Neuronal stem cell (in vitro differentiated cells): ENCODE results near the gene TGFBR1.

Experiments used
- DNase-seq: peaks from one replicate; pipeline ENCODE4 v3.0.0-alpha.2; 2013; ENCODE audit warnings: low spot score
- H2AFZ ChIP-seq: one replicate; pipeline ENCODE4 v1.6.1; 2013; ENCODE audit warnings: mild to moderate bottlenecking, low read length, inconsistent platforms
- H2AK5ac ChIP-seq: 2 replicates; pipeline ENCODE4 v1.6.1; 2013; ENCODE audit warnings: low read depth, mild to moderate bottlenecking, inconsistent platforms, low read length, moderate library complexity, mixed read lengths
- H2BK120ac ChIP-seq: 2 replicates; pipeline ENCODE4 v1.6.1; 2013; ENCODE audit warnings: low read depth, mild to moderate bottlenecking, inconsistent platforms, low read length, moderate library complexity, mixed read lengths
- H2BK12ac ChIP-seq: one replicate; pipeline ENCODE4 v1.6.1; 2013; ENCODE audit warnings: low read length, inconsistent platforms
- H2BK15ac ChIP-seq: 2 replicates; pipeline ENCODE4 v1.6.1; 2013; ENCODE audit warnings: mild to moderate bottlenecking, low read length, inconsistent platforms, mixed read lengths
- H2BK5ac ChIP-seq: one replicate; pipeline ENCODE4 v1.6.1; 2013; ENCODE audit warnings: inconsistent platforms, mild to moderate bottlenecking, low read length, moderate library complexity
- H3K14ac ChIP-seq: one replicate; pipeline ENCODE4 v1.6.1; 2013; ENCODE audit warnings: low read length, inconsistent platforms
- H3K18ac ChIP-seq: 2 replicates; pipeline ENCODE4 v1.6.1; 2013; ENCODE audit warnings: low read length, inconsistent platforms
- H3K23ac ChIP-seq: 2 replicates; pipeline ENCODE4 v1.6.1; 2013; ENCODE audit warnings: low read depth, mild to moderate bottlenecking, mixed read lengths, low read length, inconsistent platforms; ENCODE audit not compliant: poor library complexity
- H3K27ac ChIP-seq: replicated peaks from 3 replicates; pipeline ENCODE4 v1.5.1; 2013; ENCODE audit warnings: low read length, inconsistent platforms
- H3K27me3 ChIP-seq, 3 experiments: 2 replicates each; pipeline ENCODE4 v1.6.1; 2013; ENCODE audit warnings: low read length in 3 of 3, mild to moderate bottlenecking in 2 of 3, inconsistent platforms in 1 of 3, low read depth in 1 of 3, mixed read lengths in 1 of 3, moderate library complexity in 1 of 3; ENCODE audit not compliant: control insufficient read depth in 3 of 3, insufficient read depth in 3 of 3
- H3K36me3 ChIP-seq, 2 donors: replicated peaks in 1 of 2; 2 replicates each; pipeline ENCODE4 v1.6.1; 2013; ENCODE audit warnings: low read length in 2 of 2; ENCODE audit not compliant: control insufficient read depth in 2 of 2, insufficient read depth in 2 of 2
- H3K4ac ChIP-seq: 2 replicates; pipeline ENCODE4 v1.6.1; 2013; ENCODE audit warnings: inconsistent platforms, mild to moderate bottlenecking, low read length, moderate library complexity
- H3K4me1 ChIP-seq, 2 donors: 1 replicate in 1 of 2; 2 replicates in 1 of 2; pipeline ENCODE4 v1.6.1; 2013; ENCODE audit warnings: low read length in 2 of 2, low read depth in 1 of 2; ENCODE audit not compliant: control insufficient read depth in 2 of 2, insufficient read depth in 1 of 2
- H3K4me2 ChIP-seq: one replicate; pipeline ENCODE4 v1.6.1; 2013; ENCODE audit warnings: mild to moderate bottlenecking, low read length, inconsistent platforms; ENCODE audit not compliant: insufficient read depth, poor library complexity, severe bottlenecking
- H3K4me3 ChIP-seq, 2 donors: 2 replicates each; pipeline ENCODE4 v1.5.1; 2013; ENCODE audit warnings: low read length in 2 of 2, mild to moderate bottlenecking in 2 of 2, inconsistent platforms in 1 of 2, moderate library complexity in 1 of 2
- H3K79me1 ChIP-seq: one replicate; pipeline ENCODE4 v1.6.1; 2013; ENCODE audit warnings: low read depth, mild to moderate bottlenecking, inconsistent platforms, low read length, moderate library complexity
- H3K9ac ChIP-seq: one replicate; pipeline ENCODE4 v1.6.1; 2013; ENCODE audit warnings: mild to moderate bottlenecking, low read depth, low read length, inconsistent platforms; ENCODE audit not compliant: poor library complexity
- H3K9me3 ChIP-seq, 2 donors: replicated peaks in 1 of 2; 2 replicates each; pipeline versions ENCODE3 to v1.6.1; 2013; ENCODE audit warnings: low read length in 2 of 2, mild to moderate bottlenecking in 2 of 2, inconsistent platforms in 1 of 2, low read depth in 1 of 2, mixed read lengths in 1 of 2, moderate library complexity in 1 of 2; ENCODE audit not compliant: control insufficient read depth in 2 of 2, insufficient read depth in 1 of 2
- H4K8ac ChIP-seq: one replicate; pipeline ENCODE4 v1.6.1; 2013; ENCODE audit warnings: low read depth, mild to moderate bottlenecking, inconsistent platforms, low read length, moderate library complexity
- H4K91ac ChIP-seq: one replicate; pipeline ENCODE4 v1.6.1; 2013; ENCODE audit warnings: low read length, low read depth, mild to moderate bottlenecking, inconsistent platforms; ENCODE audit not compliant: poor library complexity
- WGBS, 2 donors: extraction: QIAGEN DNeasy Blood & Tissue Kit; methylation state at CpG; one replicate each; pipeline ENCODE4 v1.1.7; 2013; ENCODE audit warnings: missing lambda C conversion rate in 2 of 2, mixed read lengths in 1 of 2; ENCODE audit not compliant: insufficient read length in 2 of 2, insufficient replicate concordance in 1 of 2; ENCODE audit errors: extremely low coverage in 2 of 2; 5-methylcytosine and 5-hydroxymethylcytosine counted together

Gene TGFBR1

DNA sequence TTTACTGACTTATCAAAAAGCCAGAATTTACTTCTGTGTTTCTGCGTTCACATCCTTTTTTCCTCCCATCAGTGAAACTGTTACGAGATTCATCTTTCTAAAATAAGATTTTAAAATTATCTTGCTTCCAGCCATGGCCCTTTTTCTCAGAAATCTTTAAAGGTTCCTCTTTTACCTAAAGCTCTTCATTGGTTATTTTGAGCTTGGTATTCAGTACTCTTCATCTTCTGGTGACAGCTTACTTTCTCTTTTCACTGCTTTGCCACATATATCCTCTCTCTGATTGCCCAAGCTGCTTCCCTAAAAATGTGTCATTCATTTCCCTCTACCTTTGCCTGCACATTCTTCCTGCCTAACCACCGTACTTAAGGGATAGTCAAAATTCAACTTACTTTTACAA, 32.3 kb downstream of the TGFBR1 start:
- peaks cover 0 to 10% of the 10 kb centered on the region in 2 donors for H3K4me1 ChIP-seq
- H2AFZ ChIP-seq = no peak overlapping the region
- H3K9ac ChIP-seq = no peak overlapping the region
- H3K14ac ChIP-seq = no peak overlapping the region
- peaks cover 0 to 13% of the 10 kb centered on the region in 2 donors for H3K9me3 ChIP-seq
- no peak for DNase-seq
- H3K27me3 ChIP-seq = no peaks in the 10 kb centered on the region
- H3K18ac ChIP-seq = no peak overlapping the region
- H2BK15ac ChIP-seq = no peak overlapping the region
- H2BK5ac ChIP-seq = no peak overlapping the region
- H3K4me3 ChIP-seq = no peak overlapping the region
- H3K23ac ChIP-seq = no peak overlapping the region
- WGBS, 2 donors = no CpG with 5 or more reads among the region's 3 CpGs
- no peak overlapping the region for H3K27ac ChIP-seq
- H4K91ac ChIP-seq = no peak overlapping the region
- no peak overlapping the region for H3K4me2 ChIP-seq
- no peak overlapping the region for H4K8ac ChIP-seq
- no peak overlapping the region for H2AK5ac ChIP-seq
- H2BK12ac ChIP-seq = no peak overlapping the region
- no peak overlapping the region for H2BK120ac ChIP-seq
- peaks cover 4% of the 10 kb centered on the region for H3K79me1 ChIP-seq
- peaks cover 9 to 81% of the 10 kb centered on the region in 2 donors for H3K36me3 ChIP-seq
- H3K4ac ChIP-seq = no peak overlapping the region

DNA sequence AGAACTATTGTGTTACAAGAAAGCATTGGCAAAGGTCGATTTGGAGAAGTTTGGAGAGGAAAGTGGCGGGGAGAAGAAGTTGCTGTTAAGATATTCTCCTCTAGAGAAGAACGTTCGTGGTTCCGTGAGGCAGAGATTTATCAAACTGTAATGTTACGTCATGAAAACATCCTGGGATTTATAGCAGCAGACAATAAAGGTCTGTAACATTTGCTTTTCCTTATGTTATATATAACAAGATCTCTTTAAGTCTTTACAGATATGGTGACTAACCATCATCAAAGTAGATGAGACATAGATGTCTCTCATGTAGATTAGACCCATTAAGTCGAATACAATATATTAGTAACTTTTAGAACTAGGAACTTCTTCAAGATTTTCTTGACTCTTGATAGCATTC, 33.0 kb downstream of the TGFBR1 start:
- Histone ChIP-seq H3K79me1 (peaks cover 6% of the 10 kb centered on the region), H3K27ac (no peak overlapping the region), H2AK5ac (no peak overlapping the region)

DNA sequence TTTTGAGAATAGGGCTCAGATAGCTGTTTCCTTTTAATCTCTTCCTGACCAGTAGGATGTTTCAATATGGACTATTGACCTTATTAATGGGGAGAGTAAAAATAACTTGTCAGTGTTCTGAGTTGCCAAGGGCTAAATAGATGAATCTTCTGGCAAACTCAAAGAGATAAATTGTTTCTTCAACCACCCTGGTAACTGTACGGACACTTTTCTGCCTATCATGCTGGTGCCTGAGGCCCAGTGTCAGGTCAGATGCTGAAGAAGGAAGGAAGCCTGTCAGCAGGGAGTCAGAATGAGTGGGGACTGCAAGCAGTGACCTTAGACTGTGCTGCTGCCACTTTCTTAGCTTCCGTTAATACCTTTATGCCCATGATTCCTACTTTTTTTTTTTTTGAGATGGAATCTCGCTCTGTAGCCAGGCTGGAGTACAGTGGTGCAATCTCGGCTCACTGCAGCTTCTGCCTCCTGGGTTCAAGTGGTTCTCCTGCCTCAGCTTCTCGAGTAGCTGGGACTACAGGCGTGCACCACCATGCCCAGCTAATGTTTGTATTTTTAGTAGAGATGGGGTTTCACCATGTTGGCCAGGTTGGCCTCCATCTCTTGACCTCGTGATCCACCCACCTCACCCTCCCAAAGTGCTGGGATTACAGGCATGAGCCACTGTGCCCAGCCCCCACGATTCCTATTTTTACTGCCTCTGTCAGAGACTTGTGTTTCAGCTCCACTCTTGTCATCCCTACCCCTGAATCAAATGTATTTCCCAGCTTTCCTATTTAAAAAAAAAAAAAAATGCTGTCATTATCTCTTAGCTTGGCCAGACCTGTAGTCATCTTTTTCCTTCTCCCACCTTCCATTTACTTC, 33.7 kb downstream of the TGFBR1 start:
- Histone ChIP-seq H3K23ac (no peak overlapping the region), H3K18ac (no peak overlapping the region), H3K36me3 (peaks cover 12 to 81% of the 10 kb centered on the region in 2 donors)

More for the DNA sequence above, 33.0 kb downstream of the TGFBR1 start:
- H3K27me3 ChIP-seq = no peaks in the 10 kb centered on the region
- H4K8ac ChIP-seq = no peak overlapping the region
- H2BK15ac ChIP-seq = no peak overlapping the region
- no peak overlapping the region for H3K23ac ChIP-seq
- H2AFZ ChIP-seq = no peak overlapping the region
- peaks cover 0 to 13% of the 10 kb centered on the region in 2 donors for H3K9me3 ChIP-seq
- H3K14ac ChIP-seq = no peak overlapping the region
- no peak overlapping the region for H2BK5ac ChIP-seq
- 100% methylated on average over 2 of the region's 7 CpGs; no CpG with 5 or more reads in 1 of the 2 donors for WGBS, 2 donors
- no peak overlapping the region for H3K4me3 ChIP-seq
- H3K4me1 ChIP-seq = peaks cover 0 to 10% of the 10 kb centered on the region in 2 donors
- no peak overlapping the region for H2BK12ac ChIP-seq
- no peak for DNase-seq
- H3K36me3 ChIP-seq = peaks cover 12 to 81% of the 10 kb centered on the region in 2 donors
- no peak overlapping the region for H3K4me2 ChIP-seq
- H3K9ac ChIP-seq = no peak overlapping the region
- no peak overlapping the region for H3K4ac ChIP-seq
- no peak overlapping the region for H4K91ac ChIP-seq
- no peak overlapping the region for H3K18ac ChIP-seq
- no peak overlapping the region for H2BK120ac ChIP-seq

DNA sequence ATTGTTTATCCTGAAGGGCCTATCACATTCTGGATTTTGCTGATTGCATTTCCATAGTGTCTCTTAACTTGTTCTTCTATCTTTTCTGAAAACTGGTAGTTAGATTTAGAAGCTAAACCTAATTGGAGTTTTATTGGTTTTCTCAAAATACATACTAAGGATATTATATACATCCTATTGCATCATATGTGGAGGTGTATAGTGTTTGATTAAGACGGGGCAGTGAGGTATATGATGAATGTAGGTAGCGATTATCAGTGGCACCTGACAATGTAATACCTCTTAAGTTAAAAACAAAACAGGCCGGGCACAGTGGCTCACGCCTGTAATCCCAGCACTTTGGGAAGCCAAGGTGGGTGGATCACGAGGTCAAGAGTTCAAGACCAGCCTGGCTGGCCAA, 35.0 kb downstream of the TGFBR1 start:
- no peak for DNase-seq
- Histone ChIP-seq H3K4me3 (no peak overlapping the region), H3K4me1 (peaks cover 0 to 10% of the 10 kb centered on the region in 2 donors), H3K79me1 (peaks cover 6% of the 10 kb centered on the region), H3K27ac (no peak overlapping the region), H3K23ac (no peak overlapping the region), H2BK15ac (no peak overlapping the region), H3K36me3 (peaks cover 13 to 87% of the 10 kb centered on the region in 2 donors), H3K9me3 (peaks cover 0 to 13% of the 10 kb centered on the region in 2 donors), H2AK5ac (no peak overlapping the region), H2AFZ (no peak overlapping the region), H3K18ac (no peak overlapping the region), H2BK120ac (no peak overlapping the region), H4K8ac (no peak overlapping the region), H3K14ac (no peak overlapping the region), H3K4me2 (no peak overlapping the region), H4K91ac (no peak overlapping the region), H2BK12ac (no peak overlapping the region), H2BK5ac (no peak overlapping the region), H3K4ac (no peak overlapping the region), H3K27me3 (no peaks in the 10 kb centered on the region), H3K9ac (no peak overlapping the region)
- no CpG with 5 or more reads among the region's 5 CpGs for WGBS, 2 donors

More for the DNA sequence above, 33.7 kb downstream of the TGFBR1 start:
- no CpG with 5 or more reads among the region's 8 CpGs for WGBS, 2 donors
- no peak overlapping the region for H4K8ac ChIP-seq
- H3K9ac ChIP-seq = no peak overlapping the region
- no peak overlapping the region for H2BK5ac ChIP-seq
- no peak overlapping the region for H3K4me2 ChIP-seq
- H3K27ac ChIP-seq = no peak overlapping the region
- H3K4me3 ChIP-seq = no peak overlapping the region
- peaks cover 6% of the 10 kb centered on the region for H3K79me1 ChIP-seq
- H3K4ac ChIP-seq = no peak overlapping the region
- no peak overlapping the region for H2BK12ac ChIP-seq
- peaks cover 0 to 10% of the 10 kb centered on the region in 2 donors for H3K4me1 ChIP-seq
- H2AK5ac ChIP-seq = no peak overlapping the region
- H3K27me3 ChIP-seq = no peaks in the 10 kb centered on the region
- no peak for DNase-seq
- no peak overlapping the region for H2BK15ac ChIP-seq
- peaks cover 0 to 13% of the 10 kb centered on the region in 2 donors for H3K9me3 ChIP-seq
- no peak overlapping the region for H3K14ac ChIP-seq
- H4K91ac ChIP-seq = no peak overlapping the region
- H2BK120ac ChIP-seq = no peak overlapping the region
- no peak overlapping the region for H2AFZ ChIP-seq
